GM10248 (cell line): ENCODE measurements around the gene RASL11B.

Experiments
- CTCF ChIA-PET: fragments of 300-600 bp; sonication (Branson Sonifier 250); formaldehyde crosslinking; extraction: SDS; loops from one replicate; lab custom pipeline; 2021; ENCODE audit warnings: antibody characterized with exemption; lab: Yijun Ruan, JAX
- POLR2A ChIA-PET: fragments of 350-650 bp; sonication (Branson Sonifier 250); formaldehyde crosslinking; extraction: SDS; loops from one replicate; lab custom pipeline; 2020; ENCODE audit warnings: antibody characterized with exemption; lab: Yijun Ruan, JAX
- DNase-seq: peaks from one replicate; pipeline ENCODE4 v3.0.0; 2012; ENCODE audit errors: extremely low spot score
- TF ChIP-seq, protein P1 (sequence below): IDR thresholded peaks from 2 replicates; pipeline ENCODE4 v1.5.1; 2012; ENCODE audit warnings: mild to moderate bottlenecking, low read depth; ENCODE audit errors: extremely low read depth, missing control alignments, control extremely low read depth

Gene RASL11B, protein sequence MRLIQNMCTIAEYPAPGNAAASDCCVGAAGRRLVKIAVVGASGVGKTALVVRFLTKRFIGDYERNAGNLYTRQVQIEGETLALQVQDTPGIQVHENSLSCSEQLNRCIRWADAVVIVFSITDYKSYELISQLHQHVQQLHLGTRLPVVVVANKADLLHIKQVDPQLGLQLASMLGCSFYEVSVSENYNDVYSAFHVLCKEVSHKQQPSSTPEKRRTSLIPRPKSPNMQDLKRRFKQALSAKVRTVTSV

DNA sequence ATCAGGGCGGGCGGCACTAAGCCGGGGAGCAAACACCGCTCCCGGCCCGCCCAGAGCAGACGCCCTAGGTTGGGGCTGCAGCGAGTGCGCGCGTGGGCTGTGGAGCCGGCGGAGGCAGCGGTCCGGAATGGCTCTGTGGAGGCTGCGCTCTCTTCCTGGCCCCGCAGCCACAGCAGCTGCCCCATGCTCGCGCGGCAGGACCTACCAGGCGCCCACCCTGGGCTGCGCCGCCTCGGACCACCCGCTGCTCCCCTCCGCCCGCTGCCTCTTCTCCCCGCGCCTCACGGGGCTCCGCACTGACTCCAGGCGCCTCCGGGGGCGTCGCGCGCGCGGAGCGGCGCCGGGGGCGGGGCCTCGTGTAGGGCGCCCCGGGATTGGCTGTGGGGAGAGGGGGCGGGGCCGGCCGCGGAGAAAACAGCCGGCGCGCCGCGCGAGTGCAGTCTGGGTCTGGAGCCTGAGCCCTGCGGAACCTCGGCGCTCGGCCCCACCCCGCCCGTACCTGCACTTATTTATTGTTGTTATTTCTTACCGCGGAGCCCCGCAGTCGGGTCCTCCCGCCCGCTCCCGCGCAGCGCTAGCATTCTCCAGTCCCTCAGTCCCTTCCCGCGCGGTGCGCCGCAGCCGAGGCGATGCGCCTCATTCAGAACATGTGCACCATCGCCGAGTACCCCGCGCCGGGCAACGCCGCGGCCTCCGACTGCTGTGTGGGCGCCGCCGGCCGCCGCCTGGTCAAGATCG is at the start of gene RASL11B:
Gene RASL11B (plus strand): TSS at position 439 of the 738 bp plus-strand sequence. CDS start 191 bp downstream, at position 630.
- DNase-seq: peak; percentile 95
- TF ChIP-seq, protein P1, sequence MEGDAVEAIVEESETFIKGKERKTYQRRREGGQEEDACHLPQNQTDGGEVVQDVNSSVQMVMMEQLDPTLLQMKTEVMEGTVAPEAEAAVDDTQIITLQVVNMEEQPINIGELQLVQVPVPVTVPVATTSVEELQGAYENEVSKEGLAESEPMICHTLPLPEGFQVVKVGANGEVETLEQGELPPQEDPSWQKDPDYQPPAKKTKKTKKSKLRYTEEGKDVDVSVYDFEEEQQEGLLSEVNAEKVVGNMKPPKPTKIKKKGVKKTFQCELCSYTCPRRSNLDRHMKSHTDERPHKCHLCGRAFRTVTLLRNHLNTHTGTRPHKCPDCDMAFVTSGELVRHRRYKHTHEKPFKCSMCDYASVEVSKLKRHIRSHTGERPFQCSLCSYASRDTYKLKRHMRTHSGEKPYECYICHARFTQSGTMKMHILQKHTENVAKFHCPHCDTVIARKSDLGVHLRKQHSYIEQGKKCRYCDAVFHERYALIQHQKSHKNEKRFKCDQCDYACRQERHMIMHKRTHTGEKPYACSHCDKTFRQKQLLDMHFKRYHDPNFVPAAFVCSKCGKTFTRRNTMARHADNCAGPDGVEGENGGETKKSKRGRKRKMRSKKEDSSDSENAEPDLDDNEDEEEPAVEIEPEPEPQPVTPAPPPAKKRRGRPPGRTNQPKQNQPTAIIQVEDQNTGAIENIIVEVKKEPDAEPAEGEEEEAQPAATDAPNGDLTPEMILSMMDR: no peak
- POLR2A ChIA-PET: no interaction called here
- CTCF ChIA-PET: interaction anchor here (1.0 to 1.6 kb wide), 2 partner anchors 50 kb away, joined by 4 read pairs; no protein-coding TSS in a partner anchor

DNA sequence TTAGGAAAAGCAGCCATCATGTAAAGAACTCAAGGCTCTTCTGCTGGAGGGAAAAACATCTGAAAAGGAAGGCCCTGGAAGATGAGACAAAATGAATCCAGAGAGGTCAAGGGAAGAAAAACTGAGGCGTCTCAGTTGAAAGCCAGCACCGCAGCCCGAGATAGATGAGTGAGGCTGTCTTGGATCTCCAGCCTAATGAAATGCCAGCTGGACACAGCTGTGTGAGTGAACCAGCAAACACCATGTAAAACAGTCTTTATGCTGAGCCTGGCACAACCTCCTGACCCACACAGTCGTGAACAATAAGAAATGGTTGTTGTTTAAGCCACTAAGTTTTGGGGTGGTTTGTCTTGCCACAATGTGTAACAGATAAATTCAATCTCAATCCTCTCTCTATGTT is 48.6 kb upstream of the RASL11B start:
- POLR2A ChIA-PET: no interaction called here
- DNase-seq: no peak
- TF ChIP-seq, protein P1: no peak
- CTCF ChIA-PET: no interaction called here

DNA sequence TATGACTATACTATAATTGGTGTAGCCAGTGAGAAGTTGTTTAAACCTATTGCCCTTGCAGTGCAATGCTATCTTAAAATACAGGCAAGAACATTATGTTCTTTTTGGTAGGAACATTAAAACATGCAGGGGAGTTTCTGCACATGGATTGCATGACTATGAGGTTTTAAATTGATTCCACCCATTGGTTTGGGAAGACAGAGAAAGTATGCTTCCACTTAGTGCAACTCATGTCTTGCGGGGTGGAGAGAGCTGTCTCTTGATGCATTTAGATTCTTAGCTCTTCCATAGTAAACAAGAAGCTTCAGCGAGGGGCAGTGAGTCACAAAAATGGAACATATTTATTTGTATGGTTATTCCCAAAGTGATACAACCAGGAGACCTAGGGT is 39.5 kb upstream of the RASL11B start:
- DNase-seq: no peak
- ChIA-PET POLR2A (no interaction called here), CTCF (interaction anchor here (0.9 to 1.5 kb wide), 2 partner anchors 11 to 17 kb away, joined by 3 to 4 read pairs; no protein-coding TSS in a partner anchor)
- TF ChIP-seq, protein P1: no peak

DNA sequence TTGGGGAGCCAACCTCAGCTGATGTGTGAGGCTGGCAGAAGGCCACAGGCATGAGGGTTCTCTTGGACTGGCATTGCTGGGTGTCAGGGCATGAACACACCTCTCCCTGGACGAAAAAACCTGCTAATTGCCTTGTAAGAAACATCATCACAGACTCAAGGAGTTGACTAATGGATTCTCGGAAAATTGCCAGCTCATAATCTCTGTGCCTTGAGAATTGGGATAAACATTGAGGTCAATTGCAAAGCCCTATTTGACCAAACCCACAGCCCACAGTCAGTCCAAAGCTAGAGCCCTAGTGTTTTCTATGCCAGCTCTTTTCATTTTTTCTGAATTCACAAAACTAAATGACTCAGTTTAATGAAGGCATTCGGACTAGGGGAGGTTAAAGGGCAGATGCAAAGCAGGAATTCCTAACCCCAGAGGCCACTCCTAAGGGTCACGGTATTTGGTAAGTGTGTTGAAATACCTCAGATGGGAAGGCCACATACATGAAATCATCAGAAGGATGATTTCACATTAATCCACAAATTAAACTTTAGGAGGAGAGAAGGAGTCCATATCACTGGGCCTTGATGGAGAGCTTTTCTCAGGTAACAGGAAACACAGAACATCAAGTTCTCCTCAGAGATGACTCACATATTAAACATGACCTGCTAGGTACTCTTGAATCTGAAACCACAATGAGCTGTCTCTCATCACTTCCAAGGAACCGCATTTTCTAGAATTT is 39.0 kb upstream of the RASL11B start:
- POLR2A ChIA-PET: no interaction called here
- TF ChIP-seq, protein P1: no peak
- DNase-seq: no peak
- CTCF ChIA-PET: interaction anchor here (0.9 to 1.5 kb wide), 2 partner anchors 10 to 16 kb away, joined by 3 to 4 read pairs; no protein-coding TSS in a partner anchor

DNA sequence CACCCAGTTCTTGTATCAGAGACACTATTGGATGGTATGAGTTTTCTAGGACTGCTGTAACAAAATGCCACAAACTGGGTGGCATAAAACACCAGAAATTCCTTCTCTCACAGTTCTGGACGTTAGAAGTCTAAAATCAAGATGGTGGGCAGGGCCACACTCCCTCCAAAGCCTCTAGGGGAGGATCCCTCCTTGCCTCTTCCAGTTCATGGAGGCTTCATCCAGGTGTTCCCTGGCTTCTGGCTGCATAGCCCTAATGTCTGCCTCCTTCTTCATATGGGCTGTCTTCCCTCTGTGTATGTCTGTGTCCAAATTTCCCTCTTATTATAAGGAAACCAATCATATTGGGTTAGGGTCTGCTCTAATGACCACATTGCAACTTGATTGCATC is 38.4 kb upstream of the RASL11B start:
- TF ChIP-seq, protein P1: no peak
- CTCF ChIA-PET: interaction anchor here (0.9 to 1.5 kb wide), 2 partner anchors 10 to 16 kb away, joined by 3 to 4 read pairs; no protein-coding TSS in a partner anchor
- DNase-seq: no peak
- POLR2A ChIA-PET: no interaction called here

DNA sequence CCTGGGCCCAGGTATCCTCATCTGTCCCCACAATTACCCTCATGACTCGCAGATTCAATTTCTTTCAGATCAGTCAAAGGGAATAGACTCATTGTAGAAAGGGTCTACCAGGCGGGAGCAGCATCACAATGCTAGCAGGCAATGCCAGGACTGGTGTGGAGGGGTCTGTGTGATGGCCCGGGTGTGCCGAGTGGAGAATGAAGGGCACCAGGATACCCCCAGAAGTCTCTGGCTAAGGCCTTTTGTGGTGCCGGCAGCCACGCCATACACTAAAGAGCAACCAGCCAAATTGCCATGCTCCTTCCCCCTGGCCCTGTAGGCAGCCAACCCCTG is 37.9 kb upstream of the RASL11B start:
- TF ChIP-seq, protein P1: no peak
- POLR2A ChIA-PET: no interaction called here
- CTCF ChIA-PET: no interaction called here
- DNase-seq: no peak
